Stimulated activated CD4-positive, alpha-beta T cell treated with anti-CD3 and anti-CD28 coated beads, Interleukin-15, amount 100 ng/mL, for 24 hours (primary cell): Measurements from ENCODE around the gene PAQR3.
A peak's percentile ranks its signal among the peaks of the same experiment; 100 is the strongest.

Source experiments
- DNase-seq: peaks from one replicate; pipeline ENCODE4 v3.0.0-alpha.2; 2020

The PAQR3 gene, protein sequence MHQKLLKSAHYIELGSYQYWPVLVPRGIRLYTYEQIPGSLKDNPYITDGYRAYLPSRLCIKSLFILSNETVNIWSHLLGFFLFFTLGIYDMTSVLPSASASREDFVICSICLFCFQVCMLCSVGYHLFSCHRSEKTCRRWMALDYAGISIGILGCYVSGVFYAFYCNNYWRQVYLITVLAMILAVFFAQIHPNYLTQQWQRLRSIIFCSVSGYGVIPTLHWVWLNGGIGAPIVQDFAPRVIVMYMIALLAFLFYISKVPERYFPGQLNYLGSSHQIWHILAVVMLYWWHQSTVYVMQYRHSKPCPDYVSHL

DNA sequence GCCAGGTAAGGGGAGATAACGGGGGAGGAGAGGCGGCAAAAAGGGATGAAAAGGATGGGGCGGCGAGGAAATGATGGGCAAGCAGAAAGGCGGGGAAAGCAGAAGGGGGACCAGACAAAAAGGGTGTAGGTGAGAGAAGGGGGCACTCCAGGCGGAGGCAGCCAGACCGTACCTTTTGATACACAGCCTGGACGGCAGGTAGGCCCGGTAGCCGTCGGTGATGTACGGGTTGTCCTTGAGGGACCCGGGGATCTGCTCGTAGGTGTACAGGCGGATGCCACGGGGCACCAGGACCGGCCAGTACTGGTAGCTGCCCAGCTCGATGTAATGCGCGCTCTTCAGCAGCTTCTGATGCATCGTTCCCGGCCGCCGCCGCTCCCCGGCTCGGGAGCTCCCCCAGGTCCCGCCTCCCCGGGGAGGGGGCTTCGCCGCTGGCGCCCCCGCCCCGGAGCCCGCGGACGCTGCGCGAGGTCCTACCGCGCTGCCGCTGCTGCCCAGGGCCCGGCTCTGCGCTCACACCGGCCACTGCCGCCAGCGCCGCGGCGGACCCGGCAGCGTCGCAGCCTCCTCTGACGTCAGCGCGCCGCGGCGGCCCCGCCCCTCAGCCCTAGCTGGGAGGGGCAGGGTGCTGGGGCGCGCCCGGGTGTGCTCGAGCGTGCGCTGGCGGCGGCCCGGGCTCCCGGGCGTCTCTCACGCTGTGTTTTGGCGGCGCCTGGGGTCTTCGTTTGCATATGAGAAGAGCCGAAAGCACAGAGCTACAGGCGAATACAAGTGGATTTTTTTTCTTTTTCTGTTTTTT lies at the start of gene PAQR3:
PAQR3 (minus strand) TSS at position 571 of the 799 bp plus-strand sequence; CDS start at position 357, 214 bp downstream.
- peak; percentile 89 for DNase-seq

- no peak for DNase-seq
Observed at GRCh38 chr4:78987683-78988082, 48.4 kb upstream of the PAQR3 start.

GRCh38 chr4:78984593-78984992 lies 45.4 kb upstream of the PAQR3 start:
- no peak for DNase-seq

GRCh38 chr4:78975865-78976264 lies 36.6 kb upstream of the PAQR3 start:
- DNase-seq = no peak

DNA sequence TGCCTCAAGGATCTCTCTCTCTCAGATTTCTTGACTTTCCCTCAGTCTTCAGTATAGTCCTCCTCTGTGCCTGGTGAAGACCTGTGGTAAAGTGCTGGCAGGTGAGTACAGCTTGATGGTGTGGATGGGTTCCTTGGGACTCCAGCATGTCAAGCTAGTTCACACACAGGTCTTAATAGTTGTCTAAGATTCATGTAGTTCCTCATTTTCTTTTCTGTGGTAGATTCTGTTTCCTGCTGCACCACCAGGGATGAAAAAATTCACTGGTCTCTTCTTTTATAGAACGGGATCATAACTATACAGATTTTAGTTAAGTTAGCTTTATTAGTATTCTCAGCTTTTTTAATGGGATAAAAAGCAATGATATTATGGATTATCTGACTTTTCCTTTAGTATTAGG lies 32.5 kb upstream of the PAQR3 start:
- DNase-seq = no peak

GRCh38 chr4:78971326-78971725 lies 32.1 kb upstream of the PAQR3 start:
- DNase-seq = no peak

- no peak for DNase-seq
Observed at GRCh38 chr4:78962597-78963115, 23.4 kb upstream of the PAQR3 start.

GRCh38 chr4:78960926-78961325 lies 21.7 kb upstream of the PAQR3 start:
- DNase-seq = no peak

- no peak for DNase-seq
Observed at GRCh38 chr4:78956975-78957374, 17.7 kb upstream of the PAQR3 start.

DNA sequence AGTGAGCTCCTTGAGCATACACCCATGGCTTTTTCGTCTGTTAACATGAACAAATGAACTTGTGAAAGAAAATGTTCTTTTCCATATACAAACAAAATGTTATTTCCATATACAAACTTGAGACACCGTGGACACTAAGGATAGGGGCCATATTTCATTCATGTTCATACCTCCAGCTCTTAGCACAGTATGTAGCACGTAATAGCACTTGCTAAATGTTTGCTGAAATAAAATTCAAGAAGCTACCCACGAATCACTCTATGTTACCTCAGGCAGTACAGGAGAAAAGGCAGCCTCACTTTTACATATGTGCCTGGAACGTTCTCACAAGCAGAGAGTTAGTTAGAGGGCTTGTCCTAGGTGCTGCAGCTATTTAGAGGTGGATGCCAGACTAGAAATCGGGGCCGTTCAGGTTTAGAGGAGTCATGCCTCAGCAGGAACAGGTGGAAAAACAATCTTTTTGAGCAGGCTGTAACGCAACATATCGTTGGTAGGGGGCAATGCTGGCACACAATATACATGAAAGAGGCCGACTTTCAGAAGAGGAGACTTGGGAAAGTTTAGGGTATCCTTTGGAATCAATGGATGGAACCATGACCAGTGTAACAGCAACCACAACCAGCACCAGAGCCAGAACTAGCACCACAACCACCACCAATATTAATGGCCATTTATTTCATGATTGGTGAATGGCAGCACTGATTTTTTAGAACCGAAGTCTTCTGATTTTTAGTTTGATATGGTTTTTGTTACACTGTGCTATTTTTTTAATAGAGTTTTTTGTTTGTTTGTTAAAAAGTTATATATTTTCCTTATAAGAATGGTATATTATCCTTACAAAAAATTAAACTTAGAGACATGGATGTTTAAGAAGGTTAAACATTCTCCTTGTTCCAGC lies 14.8 kb upstream of the PAQR3 start:
- peak; percentile 4 for DNase-seq

DNA sequence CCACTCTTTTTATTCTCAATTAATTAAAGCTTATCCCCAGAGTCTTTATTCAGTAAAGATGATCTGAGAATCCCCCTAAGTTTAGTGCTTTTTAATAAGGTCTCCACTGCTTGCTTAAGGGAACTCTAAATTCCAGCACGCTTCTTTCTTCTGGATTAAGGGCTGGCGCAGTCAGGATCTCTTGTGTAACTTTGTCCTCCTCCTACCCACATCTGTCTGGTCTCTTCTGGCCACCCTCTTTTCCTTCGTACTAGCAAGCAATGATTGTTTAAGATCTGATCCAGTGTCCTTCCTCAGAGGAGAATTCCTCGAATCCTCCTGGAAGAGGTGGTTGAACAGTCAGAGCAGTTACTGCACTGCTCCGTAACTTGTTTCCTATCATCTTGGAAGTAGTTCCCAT lies 14.0 kb upstream of the PAQR3 start:
- no peak for DNase-seq

DNA sequence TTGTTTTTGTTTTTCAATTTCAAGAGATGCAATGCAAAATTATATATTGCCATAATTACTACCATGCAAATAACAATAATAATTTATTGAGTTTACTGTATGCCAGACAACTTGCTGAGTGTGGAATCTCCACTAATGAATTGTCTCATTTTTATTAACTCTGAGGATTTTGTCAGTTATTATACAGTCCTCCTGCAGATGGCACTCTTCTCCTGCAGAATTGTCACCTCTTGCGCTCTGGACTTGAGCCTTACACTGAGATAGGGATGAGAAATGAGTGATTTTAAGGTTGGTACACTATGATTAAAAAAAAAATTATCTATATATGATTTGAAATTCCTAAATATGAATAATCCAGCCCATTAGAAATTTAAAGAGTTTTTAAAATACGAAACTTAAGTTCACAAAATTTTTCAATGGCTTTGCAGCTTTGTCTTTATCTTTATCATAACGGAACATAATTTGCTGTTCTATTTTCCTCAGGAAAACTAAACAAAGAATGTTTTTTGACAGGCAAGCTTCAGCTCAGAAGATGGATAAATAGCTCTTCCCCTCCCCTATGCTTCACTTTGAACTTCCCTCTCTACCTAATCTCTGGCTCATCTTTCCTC lies 12.7 kb upstream of the PAQR3 start:
- peak; percentile 31 for DNase-seq

DNA sequence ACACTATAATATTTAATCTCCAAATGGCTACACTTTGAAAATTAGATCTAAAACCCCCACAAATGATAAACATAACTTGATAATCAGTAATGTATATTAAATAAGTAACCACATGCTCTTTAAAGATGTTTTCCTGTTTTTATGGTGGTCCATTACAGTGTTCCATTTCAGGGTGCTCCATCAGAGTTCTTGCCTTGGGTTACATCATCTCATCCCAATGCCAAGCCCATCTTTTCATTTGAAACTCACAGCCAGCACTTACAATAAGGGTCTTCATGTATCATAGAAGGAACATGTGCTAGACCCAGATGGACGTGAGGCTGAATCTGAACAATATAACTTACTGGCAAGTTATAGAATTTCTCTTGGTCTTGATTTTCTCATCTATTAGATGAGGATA lies 10.5 kb upstream of the PAQR3 start:
- no peak for DNase-seq

- DNase-seq = peak; percentile 12
Observed at GRCh38 chr4:78945651-78946179, 6.5 kb upstream of the PAQR3 start.

DNA sequence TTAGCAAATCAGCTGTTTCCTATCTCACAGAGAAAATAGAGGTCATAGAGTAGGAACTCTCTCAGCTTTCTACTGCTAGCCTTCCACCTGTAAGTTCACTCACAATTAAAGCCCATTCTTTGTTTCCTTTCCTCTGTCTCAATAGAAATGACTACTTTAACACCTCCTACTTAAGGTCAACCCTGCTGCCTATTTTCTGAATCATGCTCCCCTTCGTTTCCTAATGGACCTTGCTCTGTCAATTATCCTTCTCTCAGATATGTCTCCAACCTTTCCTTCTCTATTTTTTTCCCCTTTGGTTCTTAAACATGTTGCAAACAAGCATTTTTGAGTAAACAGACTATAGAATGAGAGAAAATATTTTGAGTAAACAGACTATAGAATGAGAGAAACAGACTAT lies 5.1 kb upstream of the PAQR3 start:
- DNase-seq = no peak

GRCh38 chr4:78940752-78941151 lies 1.5 kb upstream of the PAQR3 start:
- peak; percentile 3 for DNase-seq

DNA sequence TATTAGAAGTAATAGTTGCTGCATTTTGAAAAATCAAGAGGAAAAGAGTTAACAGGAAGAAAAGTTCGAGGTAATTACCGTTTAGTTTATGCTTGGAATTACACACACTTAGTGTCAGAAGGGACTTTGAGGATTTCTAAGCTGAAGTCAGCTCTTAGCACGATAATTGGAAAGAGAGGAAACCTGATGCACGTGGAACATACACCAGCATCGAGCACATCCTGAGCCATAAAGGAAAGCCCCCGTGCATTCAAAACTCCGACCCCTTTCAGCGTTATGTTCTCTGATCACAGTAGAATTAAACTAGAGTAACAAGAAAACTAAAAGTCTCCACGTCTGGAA lies 400 bp upstream of the PAQR3 start:
- peak; percentile 4 for DNase-seq

DNA sequence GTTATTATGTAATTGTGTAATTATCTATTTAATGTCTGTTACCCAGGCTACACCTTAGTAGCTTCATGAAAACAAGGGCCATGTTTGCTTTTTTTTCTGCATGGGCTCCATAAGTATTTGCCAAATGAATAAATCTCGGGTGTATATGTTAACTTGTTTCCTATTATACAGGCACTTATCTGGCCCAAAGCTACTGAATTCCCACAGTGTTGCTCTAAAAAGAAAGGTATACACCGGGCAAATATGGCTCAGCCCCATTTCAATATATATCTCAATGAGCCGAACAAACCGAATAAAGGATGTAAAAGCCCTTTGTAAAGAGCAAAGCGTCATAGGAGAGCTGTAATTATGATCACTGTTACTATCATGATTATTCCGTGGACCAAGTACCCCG lies 767 bp downstream of the PAQR3 start:
- DNase-seq = no peak

- DNase-seq = no peak
Observed at GRCh38 chr4:78937837-78938236, 1.4 kb downstream of the PAQR3 start.

- DNase-seq = no peak
Observed at GRCh38 chr4:78936989-78937388, 2.2 kb downstream of the PAQR3 start.

GRCh38 chr4:78930016-78930629 lies 9.1 kb downstream of the PAQR3 start:
- DNase-seq = no peak

DNA sequence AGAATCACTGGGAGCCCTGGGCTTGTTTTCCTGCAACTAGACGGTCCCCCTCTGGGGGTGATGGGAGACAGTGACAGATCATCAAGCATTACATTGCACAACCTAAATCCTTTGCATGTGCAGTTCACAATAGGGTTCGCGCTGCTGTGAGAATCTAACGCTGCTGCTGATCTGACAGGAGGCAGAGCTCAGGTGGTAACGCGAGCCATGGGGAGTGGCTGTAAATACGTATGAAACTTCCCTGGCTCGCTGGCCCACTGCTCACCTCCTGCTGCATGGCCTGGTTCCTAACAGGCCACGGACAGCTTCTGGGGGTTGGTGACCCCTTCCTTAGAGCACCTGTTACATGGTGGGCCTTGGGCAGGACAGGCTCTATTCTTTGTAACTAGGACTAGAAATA lies 10.4 kb downstream of the PAQR3 start:
- DNase-seq = no peak
